Measurements from ENCODE around the gene PRODH2.

Gene PRODH2

DNA sequence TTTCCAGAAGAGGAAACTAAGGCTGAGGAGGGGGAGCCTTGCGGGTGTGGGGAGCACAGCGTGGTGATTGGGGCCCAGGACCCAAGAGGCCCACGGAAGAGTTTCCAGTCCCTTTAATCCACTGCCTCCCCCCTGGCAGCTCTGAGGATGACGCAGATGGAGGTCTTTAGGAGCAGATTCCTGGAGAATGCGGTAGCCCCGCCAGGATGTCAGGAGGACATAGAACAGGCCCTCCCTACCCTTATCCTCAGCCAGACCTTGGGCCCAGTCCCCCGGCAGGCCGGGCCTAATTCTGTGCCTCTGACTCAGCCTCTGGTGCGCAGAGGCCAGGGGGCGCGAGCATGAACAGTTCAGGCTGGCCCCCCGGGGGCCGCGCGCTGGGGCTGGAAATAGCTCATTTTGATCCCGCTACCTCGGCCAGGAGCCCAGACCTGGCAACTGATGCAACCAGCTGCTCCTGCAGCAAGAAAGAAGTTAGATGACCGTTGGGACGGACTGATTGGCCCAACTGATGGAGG lies 55.4 kb downstream of the PRODH2 start:
- DNase-seq, result peak in 1 of 2 donors; percentile 9

DNA sequence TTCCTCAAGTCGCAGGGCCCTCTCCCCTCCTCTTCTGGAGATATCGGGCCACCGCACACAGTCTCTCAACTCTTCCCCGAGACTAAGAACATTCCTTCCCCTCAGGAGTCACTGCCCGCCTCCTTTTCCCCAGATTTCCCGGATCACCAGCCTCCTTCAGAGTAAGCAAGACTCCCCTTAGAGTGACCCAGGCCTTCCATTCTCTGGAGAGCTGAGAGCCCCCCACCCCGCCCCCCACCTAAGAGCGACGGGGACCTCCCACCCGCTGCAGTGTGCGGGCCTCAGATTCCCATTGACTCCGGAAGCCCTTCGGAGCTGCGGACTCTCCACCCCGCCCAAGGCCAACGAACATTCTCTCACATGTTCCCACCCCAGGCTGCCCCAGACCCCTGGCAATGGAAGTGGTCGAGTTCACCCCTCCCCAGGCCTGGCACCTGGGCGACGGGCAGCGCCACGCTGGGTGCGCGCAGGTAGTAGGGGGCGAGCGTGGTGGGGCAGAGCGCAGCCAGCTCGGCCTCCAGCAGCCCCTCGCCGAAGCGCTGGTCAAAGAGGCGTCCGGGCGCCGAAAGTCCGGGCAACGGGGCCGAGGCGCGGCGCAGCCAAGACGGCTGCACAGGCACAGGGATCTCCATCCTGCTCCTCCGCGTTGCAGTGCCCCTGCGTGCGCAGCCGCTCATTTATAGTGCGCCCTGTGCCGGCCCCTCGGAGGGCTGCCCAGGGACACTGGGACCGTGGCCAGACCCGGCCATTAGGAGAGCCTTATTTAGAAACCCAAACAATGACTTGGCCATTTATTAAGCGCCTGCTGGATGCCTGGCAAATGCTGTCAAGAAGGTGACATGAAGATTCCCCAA lies 56.0 kb downstream of the PRODH2 start, which contains the start of gene HSPB6:
HSPB6 (minus strand) TSS at position 653 of the 854 bp plus-strand sequence; CDS start at position 632, 21 bp downstream.
- no peak for DNase-seq

- peak in 1 of 2 donors; percentile 27 for DNase-seq
Measured at GRCh38 chr19:35755550-35756376, 56.9 kb downstream of the PRODH2 start.

GRCh38 chr19:35755131-35755549 lies 57.5 kb downstream of the PRODH2 start:
- no peak for DNase-seq

- no peak for DNase-seq
Measured at GRCh38 chr19:35754370-35755130, 58.1 kb downstream of the PRODH2 start.

- no peak for DNase-seq
Measured at GRCh38 chr19:35753634-35754369, 58.8 kb downstream of the PRODH2 start.

DNA sequence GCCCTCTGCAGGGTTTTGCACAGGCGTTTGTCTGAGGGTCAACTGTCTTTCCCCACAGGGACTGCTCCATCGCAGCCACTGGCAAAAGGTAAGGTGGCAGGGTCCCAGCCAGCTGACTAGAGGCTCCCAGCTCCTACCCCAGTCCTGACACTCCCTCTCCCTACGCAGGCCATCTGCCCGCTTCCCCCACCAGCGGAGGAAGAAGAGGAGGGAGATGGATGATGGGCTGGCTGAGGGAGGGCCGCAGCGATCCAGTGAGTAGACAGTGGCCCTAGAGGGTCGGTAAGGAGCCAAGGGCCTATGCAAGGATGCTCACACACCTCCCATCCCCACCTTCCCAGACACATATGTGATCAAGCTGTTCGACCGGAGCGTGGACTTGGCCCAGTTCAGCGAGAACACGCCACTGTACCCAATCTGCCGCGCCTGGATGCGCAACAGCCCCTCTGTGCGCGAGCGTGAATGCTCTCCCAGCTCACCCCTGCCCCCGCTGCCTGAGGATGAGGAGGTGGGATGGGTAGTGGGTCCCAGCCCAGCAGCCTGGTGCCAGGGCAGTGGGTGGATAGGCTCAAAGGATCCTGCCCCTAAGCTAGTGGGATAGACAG lies 59.8 kb downstream of the PRODH2 start:
- DNase-seq, result no peak

GRCh38 chr19:35751839-35752745 lies 60.6 kb downstream of the PRODH2 start:
- peak in 1 of 2 donors; percentile 20 for DNase-seq

GRCh38 chr19:35750167-35750566 lies 62.5 kb downstream of the PRODH2 start:
- DNase-seq, result no peak

All from inflammatory macrophage (primary cell).